AG09309 (cell line): ENCODE data around the gene NRK.
"Not testable (repeated sequence)": the region's sequence is repeated elsewhere in the genome, so short reads cannot be mapped to it uniquely, and the experiment has no call there.

ENCODE experiments used
- DNase-seq: peaks from one replicate; pipeline ENCODE4 v3.0.0-alpha.2; 2010; ENCODE audit warnings: low read depth
- H3K4me3 ChIP-seq: 2 replicates; pipeline ENCODE4 v1.5.1; 2011; ENCODE audit warnings: mild to moderate bottlenecking, low read depth, low read length, moderate library complexity; ENCODE audit not compliant: control insufficient read depth
- CTCF ChIP-seq: IDR thresholded peaks from 2 replicates; pipeline ENCODE4 v1.5.1; 2011; ENCODE audit warnings: mild to moderate bottlenecking, low read depth, low read length, inconsistent platforms; ENCODE audit not compliant: insufficient read depth, control insufficient read depth; ENCODE audit errors: missing control alignments

NRK gene

GRCh38 chrX:105822138-105823091, at the start of gene NRK:
TSS of gene NRK (plus strand) at chrX:105822539. CDS start at chrX:105822846, 307 bp downstream.
- H3K4me3 ChIP-seq = no peak within 1 kb of the TSS
- TF ChIP-seq CTCF = no peak
- DNase-seq = no peak

DNA sequence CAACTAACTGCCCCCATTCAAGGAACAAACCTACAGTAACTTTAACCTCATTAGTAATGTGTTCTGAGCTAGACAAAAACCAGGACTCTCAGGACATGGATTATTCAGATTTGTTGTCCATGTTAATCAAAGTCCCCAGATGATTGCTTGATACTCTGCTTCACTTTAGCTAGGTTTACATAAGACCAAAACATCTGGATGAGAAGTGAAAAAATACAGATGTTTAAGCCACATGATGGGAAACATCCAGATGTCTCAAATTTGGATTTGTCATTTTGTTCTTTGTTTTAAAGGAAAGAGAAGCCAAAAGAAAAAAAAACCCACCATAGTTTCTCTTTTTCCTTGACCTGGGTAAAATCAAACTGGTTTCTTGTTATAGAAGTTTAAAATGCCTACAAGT, 48.5 kb upstream of the NRK start:
- H3K4me3 ChIP-seq = no peak overlapping the region
- no peak for DNase-seq
- TF ChIP-seq CTCF = no peak

DNA sequence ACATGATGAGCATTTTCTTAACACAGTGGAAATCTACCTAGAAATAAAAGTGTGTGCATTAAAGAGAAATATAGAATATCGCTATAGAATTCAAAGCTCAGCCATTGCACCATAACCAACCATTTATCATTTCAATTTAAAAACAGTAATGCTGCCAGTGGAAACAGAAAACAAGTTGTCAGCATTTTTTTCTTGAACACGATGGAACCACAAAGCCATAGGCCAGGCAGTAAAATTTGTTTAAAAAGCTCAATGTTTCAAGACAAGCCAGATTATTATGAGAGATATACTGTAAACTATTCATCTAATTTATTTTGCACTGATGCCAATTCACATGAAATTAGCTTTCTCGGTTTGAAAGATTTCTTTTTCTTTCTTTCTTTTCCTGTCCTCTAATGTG, 46.7 kb upstream of the NRK start:
- no peak overlapping the region for H3K4me3 ChIP-seq
- no peak for TF ChIP-seq CTCF
- no peak for DNase-seq

DNA sequence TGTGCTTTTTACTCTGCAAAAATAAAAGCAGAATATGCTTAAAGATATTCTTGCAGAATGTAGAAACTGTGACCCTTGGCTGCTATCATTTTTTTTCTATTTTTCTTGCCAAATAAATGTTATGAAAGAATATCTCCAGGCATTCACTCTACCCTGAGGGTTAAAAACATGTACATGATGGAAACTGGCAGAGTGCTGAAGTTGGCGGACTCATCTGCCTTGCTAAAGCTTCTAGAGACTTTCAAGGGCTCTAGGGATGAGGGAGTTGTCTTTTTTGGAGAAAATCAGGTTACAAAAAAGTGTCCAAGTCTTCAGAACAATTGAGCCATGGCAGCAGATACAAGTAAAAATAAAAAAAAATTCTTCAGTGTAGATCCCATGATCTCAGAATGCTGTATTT, 40.5 kb upstream of the NRK start:
- H3K4me3 ChIP-seq = no peak overlapping the region
- DNase-seq = no peak
- no peak for TF ChIP-seq CTCF

DNA sequence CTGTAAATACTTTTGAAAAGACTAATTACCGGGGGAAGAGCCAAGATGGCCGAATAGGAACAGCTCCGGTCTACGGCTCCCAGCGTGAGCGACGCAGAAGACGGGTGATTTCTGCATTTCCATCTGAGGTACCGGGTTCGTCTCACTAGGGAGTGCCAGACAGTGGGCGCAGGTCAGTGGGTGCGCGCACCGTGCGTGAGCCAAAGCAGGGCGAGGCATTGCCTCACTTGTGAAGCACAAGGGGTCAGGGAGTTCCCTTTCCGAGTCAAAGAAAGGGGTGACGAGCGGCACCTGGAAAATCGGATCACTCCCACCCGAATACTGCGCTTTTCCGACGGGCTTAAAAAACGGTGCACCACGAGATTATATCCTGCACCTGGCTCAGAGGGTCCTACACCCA, 25.5 kb upstream of the NRK start:
- H3K4me3 ChIP-seq, DNase-seq: not testable (repeated sequence)

DNA sequence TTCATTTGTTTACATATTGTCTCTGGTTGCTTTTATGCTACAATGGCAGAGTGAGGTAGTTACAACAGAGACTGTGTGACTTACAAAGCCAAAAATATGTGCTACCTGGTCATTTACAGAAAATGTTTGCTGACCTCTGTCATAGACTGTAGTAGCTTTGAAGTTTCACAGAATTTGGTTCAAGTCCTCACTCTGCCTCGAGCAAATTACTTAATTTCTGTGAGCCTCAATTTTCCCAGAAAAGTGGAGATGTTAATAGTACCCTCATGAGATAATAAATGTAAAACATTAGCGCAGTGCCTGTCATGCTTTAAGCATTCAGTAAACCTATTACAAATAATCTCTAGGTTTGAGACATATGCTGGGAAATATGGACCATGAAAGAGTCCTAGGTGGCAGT, 18.4 kb upstream of the NRK start:
- TF ChIP-seq CTCF = no peak
- DNase-seq = no peak
- no peak overlapping the region for H3K4me3 ChIP-seq

DNA sequence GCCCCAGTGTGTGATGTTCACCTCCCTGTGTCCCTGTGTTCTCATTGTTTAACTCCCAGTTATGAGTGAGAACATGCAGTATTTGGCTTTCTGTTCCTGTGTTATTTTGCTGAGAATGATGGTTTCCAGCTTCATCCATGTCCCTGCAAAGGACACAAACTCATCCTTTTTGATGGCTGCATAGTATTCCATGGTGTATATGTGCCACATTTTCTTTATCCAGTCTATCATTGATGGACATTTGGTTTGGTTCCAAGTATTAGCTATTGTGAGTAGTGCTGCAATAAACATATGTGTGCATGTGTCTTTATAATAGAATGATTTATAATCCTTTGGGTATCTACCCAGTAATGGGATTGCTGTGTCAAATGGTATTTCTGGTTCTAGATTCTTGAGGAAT, 16.7 kb upstream of the NRK start:
- not testable (repeated sequence) for DNase-seq, H3K4me3 ChIP-seq
